Activated CD4-positive, CD25-positive, alpha-beta regulatory T cell treated with anti-CD3 and anti-CD28 coated beads, Interleukin-2, amount 50 U/mL, for 24 hours (primary cell): ENCODE data around the gene UNC79.
A peak's percentile ranks its signal among the peaks of the same experiment; 100 is the strongest.

Source experiments
- ATAC-seq, 2 donors: fragments of 150-1000 bp; cut with Tn5 transposase; one replicate each; pipeline ENCODE4 v1.10.0; 2021; ENCODE audit warnings: mild to moderate bottlenecking in 1 of 2, moderate library complexity in 1 of 2

Gene UNC79

DNA sequence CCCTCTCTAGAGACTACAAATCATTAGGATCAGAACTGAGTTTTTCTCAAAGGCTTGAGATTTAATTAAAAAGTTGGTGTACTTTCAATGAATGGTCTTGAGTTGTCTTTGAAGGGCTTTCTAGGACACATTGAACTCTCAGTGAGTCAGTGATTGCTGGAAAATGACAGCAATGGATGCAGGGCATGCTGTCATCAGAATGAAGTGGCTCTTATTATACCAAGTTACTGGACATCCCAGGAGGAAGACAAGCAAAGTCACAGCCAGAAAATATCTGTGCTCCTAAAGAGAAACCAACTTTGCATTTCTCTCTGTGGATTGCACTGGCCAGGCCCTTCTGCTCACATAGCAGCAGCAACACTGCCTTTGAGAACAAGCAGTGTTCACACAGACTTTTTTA lies 244.9 kb downstream of the UNC79 start:
- ATAC-seq = no peak

- no peak for ATAC-seq
These were observed 245.7 kb downstream of the UNC79 start for GRCh38 chr14:93676416-93676958.

DNA sequence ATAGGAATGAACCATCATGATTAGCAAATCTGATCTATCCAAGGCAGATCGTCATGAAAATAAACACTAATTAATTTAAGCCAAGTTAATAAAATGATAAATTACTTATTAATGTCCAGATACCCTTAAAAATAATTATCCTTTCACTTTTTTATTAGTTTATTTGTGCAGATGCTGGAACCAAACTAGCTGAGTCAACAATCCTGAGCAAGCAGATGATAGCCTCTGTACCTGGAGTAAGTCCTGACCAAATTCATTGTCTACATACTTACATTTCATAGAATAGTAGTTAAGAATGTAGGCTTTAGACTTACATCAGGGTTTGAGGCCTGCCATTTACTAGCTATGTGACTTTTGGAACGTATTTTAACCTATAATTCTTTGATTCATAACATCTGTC lies 251.7 kb downstream of the UNC79 start:
- ATAC-seq = no peak

GRCh38 chr14:93683226-93683625 lies 252.5 kb downstream of the UNC79 start:
- ATAC-seq = no peak

DNA sequence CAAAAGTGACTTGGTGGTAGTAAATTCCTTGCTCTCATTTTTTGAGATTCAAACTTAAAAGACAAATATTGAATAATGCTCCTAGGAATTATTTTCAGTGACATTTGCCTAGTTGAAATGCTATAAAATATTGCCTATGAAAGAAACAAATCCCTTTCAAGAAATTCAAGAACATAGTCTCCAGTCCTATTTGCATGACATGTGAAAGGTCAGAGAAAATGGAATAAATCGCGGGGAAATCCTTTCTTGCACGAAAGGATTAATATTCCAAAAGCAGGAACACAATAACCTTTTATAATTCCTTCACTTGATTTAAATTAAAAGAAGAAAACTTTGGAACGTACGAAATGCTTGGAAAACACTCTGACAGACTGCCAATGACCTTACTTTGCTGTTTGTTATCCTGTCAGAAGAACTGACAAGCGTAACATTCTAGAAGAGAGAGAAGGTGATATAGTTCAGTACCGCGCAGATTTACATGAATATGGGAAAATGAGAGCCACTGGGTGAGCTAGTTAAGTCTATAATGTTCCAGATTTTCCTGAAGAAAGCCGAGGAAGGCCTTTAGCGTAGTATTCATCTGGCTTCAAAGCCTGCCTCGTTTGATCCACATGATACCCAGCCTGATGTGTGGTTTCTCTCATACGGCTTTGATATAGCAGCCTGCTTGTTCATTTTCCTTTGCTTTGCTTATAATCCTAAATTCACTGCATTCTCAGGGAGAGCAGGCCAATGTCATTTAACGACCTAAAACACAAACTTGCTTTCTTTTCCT lies 254.6 kb downstream of the UNC79 start:
- ATAC-seq = no peak

DNA sequence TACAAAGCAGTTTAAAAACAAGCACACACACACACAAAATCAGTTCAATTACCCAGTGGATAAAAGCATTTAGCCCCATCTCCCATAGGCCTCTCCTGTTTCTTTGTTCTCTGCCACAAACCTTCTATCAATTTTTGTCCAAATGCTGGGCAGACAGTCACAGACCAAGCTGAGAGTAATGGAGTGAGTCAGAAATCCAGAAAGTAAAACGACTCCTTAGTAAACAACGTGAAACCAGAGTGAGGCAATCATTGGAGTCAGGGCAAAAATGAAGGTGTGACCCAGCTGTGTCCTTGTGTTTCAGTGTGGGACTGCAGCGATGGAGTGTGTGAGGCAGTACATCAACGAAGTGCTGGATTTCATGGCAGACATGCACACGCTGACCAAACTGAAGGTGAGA lies 255.5 kb downstream of the UNC79 start:
- no peak for ATAC-seq

DNA sequence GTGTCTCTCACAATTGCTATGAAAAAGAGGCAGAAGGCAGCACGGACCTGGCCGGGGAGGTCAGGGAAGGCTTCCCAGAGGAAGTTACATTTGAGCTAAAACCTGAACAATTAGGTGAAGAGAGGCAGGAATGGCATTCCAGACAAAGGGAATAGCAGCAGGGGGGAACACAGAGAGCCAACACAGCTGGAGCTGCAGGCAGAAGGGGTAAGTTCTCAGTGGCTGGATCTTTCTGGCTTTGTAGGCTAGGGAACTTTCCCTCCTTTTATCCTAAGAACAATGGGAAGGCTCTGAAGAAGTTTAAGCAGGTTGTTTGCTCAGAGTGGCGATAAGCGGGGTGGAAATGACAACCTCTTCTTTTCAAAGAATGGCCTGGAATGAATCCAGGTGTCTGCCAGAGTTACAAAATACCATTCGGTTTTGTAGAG lies 257.5 kb downstream of the UNC79 start:
- no peak for ATAC-seq

GRCh38 chr14:93688820-93689219 lies 258.1 kb downstream of the UNC79 start:
- ATAC-seq = no peak

DNA sequence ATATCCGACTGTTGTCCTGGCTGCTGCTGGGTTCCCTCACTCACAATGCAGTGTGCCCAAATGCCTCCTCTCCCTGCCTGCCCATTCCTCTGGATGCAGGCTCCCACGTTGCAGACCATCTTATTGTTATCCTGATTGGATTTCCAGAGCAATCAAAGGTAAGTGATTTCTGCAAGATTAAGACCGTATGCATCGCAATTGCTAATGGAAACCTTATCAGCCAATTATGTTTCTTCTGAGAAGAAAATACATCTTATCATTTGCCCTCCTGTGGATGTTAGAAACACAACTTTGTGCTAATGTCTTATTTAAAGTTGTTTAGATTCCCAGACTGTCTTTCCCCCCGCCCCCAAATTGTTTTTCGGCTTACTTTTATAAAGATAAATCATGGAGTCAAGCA lies 259.4 kb downstream of the UNC79 start:
- no peak for ATAC-seq

DNA sequence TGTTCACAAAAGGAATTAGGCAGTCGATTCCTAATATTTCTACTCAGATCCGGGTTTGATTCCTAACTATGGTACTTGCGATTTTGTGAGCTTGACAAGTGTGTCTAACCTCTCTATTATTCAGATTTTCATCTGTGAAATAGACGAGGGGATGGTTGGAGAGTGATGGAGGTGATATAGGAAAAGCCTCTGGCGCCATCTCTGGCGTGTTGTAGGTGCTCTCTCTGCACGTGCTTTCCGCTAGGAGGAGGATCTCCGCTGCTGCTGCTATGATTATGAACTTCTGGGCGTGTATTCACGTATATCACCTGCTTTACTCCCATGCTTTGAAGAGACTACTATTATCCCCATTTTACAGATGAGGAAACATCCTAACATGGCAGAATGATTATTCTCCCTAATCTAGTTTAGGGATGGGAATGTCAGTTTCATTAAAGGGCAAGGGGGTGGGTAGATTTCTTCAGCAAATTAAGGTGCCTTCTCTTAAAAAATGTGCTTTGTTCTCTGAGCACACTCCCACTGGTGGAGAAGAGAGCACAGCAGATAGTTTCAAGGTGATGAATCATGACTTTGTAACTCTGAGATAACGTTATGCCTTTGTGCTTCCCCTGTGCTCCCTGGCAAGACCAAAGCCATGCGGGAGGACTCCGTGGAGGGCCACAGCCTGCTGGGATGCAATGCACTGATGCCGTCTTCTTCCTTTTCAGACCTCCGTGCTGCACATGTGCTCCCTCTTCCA lies 260.5 kb downstream of the UNC79 start:
- ATAC-seq = no peak

- no peak for ATAC-seq
These were observed 263.2 kb downstream of the UNC79 start for GRCh38 chr14:93693914-93694313.

GRCh38 chr14:93700928-93701327 lies 270.2 kb downstream of the UNC79 start:
- no peak for ATAC-seq

- ATAC-seq = no peak
These were observed 270.8 kb downstream of the UNC79 start for GRCh38 chr14:93701562-93701961.

DNA sequence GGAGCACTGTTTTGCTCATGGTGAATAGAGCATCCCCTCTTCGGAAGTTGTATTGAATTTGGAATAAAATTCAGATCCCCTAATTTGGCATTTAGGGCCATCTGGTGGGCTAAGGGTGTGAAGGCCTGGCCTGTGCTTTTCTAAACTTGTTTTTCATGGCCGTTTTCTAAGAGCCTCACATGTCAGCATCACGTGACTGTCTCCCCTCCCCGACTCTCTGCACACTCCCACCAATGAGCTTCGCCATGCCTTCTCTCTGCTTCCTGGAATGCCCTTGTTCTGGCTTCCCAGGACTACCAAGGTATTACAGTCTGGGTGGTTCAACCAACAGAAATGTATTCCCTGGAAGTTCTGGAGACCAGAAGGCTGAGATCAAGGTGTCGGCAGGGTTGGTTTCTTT lies 272.2 kb downstream of the UNC79 start:
- ATAC-seq = no peak

DNA sequence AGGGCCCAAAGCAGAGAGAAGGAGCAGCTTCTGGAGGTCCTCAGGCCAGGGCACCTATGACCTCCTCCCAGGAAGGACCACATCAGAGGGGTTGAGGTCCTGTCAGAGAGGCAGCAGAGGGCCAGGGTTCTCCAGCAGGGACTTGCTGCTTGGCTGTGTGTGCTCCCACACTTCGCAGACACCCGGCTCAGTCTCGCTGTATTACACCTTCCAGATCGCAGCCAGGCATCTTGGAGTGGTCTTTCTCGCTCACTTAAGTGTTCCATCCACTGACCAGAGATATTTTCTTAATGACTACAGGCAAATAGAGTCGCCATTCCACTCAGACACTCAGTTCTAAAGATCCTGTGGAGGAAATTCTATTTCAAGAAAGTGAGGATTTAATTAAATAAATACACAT lies 273.2 kb downstream of the UNC79 start:
- no peak for ATAC-seq

GRCh38 chr14:93705513-93706156 lies 274.9 kb downstream of the UNC79 start:
- ATAC-seq = no peak

DNA sequence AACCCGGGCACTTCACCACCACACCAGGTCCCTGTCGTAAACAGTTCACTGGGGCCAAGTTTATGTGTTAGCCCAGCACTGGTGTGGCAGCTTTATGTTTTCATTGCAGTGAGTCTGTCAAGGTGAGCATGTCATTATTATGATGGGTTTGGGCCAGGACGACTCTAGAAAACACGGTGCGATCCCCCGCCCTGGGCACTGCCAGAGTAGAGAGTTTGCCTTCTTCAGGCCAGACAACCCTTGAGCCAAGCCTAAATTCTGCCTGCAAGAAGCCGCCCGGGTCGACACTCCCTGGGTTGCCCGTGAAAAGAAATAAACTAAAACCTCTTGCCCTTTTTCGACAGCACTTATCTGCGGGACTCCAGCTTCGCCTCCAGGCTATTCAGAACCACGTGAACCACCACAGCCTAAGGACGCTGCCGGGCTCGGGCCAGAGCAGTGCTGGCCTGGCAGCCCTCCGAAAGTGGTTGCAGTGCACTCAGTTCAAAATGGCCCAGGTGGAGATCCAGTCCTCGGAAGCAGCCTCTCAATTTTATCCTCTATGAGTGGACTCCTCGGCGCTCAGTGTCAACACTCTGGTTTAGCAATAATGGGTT lies 275.7 kb downstream of the UNC79 start:
- peak in 1 of 2 donors; percentile 21 for ATAC-seq

DNA sequence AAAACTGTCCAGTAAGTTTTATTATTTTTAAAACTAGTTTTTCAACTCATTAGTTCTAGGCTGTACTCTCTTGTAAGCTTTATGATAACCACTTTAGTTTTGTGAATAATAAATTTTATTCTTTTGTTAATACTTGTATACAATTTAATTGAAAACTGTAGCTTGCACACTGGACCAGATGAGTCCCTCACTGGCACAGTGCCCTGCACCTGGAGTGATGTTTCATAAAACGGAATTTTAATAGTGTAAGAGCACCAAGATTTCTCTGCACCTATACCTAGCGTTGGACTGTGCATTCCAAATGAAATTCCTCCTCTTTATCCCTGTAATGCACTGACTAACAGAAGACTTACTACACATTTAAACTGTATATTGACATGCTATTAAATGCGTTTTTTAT lies 276.7 kb downstream of the UNC79 start:
- ATAC-seq = no peak

DNA sequence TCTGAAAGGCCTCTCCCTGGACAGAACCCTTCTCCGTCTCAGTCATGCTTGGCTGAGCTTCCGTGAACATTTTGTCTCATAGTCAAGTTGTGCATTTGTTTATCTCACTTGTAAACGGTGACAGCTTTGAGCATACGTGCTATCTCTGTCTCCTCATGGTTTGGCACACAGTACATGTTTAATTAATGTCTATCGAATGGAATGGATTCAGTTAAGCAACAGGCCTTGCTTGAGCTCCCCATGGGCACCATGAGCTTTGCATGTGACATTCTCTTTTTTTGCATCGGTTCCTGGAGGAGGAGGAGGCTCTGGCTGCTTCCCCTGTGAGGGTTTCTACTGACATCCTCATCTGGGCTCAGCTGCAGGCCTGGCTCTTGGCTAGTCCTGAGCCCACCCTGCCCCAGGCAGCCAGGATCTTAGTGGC lies 277.6 kb downstream of the UNC79 start:
- no peak for ATAC-seq

DNA sequence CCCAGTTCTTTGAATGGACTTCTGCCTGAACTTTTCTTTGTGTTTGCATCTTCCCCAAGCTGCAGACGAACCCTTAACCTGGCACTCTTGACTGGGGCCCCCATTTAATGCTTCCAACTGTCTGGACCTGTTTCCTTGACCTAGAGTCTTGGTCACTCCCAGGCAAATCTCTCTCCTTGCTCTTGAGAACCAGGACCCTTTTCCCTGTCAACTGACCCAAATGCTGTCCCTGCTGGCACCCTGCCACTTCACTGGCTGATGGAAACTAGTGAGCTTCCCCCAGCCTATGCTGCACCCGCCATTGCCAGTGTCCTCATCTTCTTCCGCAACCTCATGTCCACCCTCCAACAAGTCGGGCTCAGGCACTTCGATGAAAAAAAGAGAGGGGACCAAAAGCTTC lies 278.1 kb downstream of the UNC79 start:
- ATAC-seq = no peak

DNA sequence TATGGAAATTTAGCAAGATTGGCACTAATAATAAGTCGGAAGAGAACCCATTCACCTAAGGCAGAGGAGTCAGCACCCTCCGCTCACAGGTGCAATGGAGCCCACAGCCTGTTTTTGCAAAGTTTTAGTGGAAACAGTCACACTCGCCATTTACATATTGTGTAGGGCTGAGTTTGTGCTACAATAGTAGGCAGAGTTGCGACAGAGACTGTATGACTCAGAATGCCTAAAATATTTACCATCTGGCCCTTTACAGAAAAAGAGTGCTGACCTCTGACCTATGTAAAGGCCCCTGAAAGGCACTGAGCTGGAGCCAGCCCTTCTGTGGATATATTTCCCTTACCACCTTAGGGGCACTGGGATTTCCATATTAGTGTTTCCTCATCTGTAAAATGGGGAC lies 278.5 kb downstream of the UNC79 start:
- ATAC-seq = no peak

DNA sequence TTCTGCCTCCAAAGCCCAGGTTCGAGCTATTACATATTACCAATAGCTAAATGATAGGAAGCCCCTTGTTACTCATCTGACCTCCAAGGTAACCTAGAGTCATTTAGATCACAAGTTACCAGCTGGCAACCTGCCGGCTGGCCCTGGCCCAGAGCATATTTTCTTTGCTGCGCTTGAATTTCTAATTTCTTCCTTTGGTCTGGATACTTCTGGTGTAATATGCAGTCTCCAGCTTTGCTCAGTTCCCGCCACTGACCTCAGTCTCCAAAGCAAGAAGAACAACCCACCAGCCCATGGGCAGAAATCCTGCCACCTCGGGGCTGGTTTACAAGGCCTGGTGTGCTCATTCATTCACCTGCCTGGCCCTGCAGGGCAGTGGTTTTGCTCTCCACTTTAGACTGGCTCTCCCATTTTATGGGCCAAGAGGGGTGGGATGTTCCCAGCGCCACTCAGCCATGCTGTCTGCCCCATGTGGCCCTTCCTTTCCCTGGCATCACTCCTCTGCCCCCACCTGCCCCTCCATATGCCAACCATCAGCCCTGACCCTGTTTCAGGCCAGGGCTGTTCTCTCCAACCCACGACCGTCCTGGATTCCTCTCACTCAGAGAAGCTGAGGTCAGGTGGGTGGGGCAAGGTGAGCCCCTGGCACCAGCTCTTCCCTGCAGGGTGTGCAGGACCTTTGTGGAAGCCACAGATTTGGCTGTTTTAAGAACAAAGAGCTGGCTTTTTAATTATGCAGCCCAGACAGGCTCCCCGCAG lies 281.5 kb downstream of the UNC79 start:
- ATAC-seq = no peak
